ENCODE data around the gene MANF.

The MANF gene

GRCh38 chr3:51422211-51422610 lies 37.1 kb downstream of the MANF start:
- DNase-seq (ENCODE audit: low read depth in 2 of 2) = no peak
- TF ChIP-seq CTCF (IDR thresholded peaks at IDR 0.05; ENCODE audit: low read depth, low read length) = no peak
- no peak overlapping the region for H3K4me3 ChIP-seq (replicated peaks in 1 of 2; ENCODE audit: low read depth in 2 of 2, low read length in 2 of 2)

- no peak for TF ChIP-seq CTCF (IDR thresholded peaks at IDR 0.05; ENCODE audit: low read depth, low read length)
These were observed 41.8 kb downstream of the MANF start for GRCh38 chr3:51426921-51427320.

DNA sequence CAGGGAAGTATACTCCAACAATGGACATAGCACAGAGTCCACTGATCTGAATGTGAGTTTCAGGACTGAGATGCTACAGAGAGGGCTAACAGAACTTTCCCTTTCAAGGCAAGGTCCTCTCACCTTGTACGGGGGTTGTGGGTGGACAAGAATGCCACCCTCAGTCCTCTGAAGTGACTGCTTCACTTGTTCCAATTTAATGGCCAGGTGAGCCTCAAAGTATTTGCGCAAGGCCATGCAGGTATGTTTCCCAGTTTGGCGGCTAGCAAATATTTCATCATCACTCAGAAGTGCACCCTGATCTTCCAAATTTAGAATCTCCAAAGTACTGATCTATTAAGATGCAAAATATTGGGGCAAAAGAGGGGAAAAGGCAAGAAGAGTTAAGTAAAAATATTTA lies 44.0 kb downstream of the MANF start:
- no peak overlapping the region for H3K4me3 ChIP-seq (replicated peaks in 1 of 2; ENCODE audit: low read depth in 2 of 2, low read length in 2 of 2)
- no peak for DNase-seq (ENCODE audit: low read depth in 2 of 2)
- no peak for TF ChIP-seq CTCF (IDR thresholded peaks at IDR 0.05; ENCODE audit: low read depth, low read length)

More at GRCh38 chr3:51426921-51427320, 41.8 kb downstream of the MANF start:
- DNase-seq (ENCODE audit: low read depth in 2 of 2) = no peak
- no peak overlapping the region for H3K4me3 ChIP-seq (replicated peaks in 1 of 2; ENCODE audit: low read depth in 2 of 2, low read length in 2 of 2)

- no peak overlapping the region for H3K4me3 ChIP-seq (replicated peaks in 1 of 2; ENCODE audit: low read depth in 2 of 2, low read length in 2 of 2)
- no peak for TF ChIP-seq CTCF (IDR thresholded peaks at IDR 0.05; ENCODE audit: low read depth, low read length)
- DNase-seq (ENCODE audit: low read depth in 2 of 2) = no peak
These were observed 49.0 kb downstream of the MANF start for GRCh38 chr3:51434110-51434509.

- peak; percentile 89 for TF ChIP-seq CTCF (IDR thresholded peaks at IDR 0.05; ENCODE audit: low read depth, low read length)
- H3K4me3 ChIP-seq (replicated peaks in 1 of 2; ENCODE audit: low read depth in 2 of 2, low read length in 2 of 2) = no peak overlapping the region
- peak; percentile 71 to 72 for DNase-seq (ENCODE audit: low read depth in 2 of 2)
These were observed 49.7 kb downstream of the MANF start for GRCh38 chr3:51434746-51435327.

- no peak overlapping the region for H3K4me3 ChIP-seq (replicated peaks in 1 of 2; ENCODE audit: low read depth in 2 of 2, low read length in 2 of 2)
- no peak for TF ChIP-seq CTCF (IDR thresholded peaks at IDR 0.05; ENCODE audit: low read depth, low read length)
- DNase-seq (ENCODE audit: low read depth in 2 of 2) = no peak
These were observed 52.0 kb downstream of the MANF start for GRCh38 chr3:51436998-51437639.
